GM12875 (cell line): Measurements from ENCODE around the gene GPR27.

ENCODE experiments used
- H3K4me3 ChIP-seq: one replicate; pipeline ENCODE4 v1.5.1; 2011; ENCODE audit warnings: low read depth, low read length, control low read depth
- TF ChIP-seq, protein P1 (sequence below): IDR thresholded peaks from 2 replicates; pipeline ENCODE4 v1.5.1; 2011; ENCODE audit warnings: low read depth, mild to moderate bottlenecking, control low read depth, inconsistent platforms, low read length, moderate library complexity, borderline replicate concordance; ENCODE audit not compliant: insufficient read depth

Gene GPR27

DNA sequence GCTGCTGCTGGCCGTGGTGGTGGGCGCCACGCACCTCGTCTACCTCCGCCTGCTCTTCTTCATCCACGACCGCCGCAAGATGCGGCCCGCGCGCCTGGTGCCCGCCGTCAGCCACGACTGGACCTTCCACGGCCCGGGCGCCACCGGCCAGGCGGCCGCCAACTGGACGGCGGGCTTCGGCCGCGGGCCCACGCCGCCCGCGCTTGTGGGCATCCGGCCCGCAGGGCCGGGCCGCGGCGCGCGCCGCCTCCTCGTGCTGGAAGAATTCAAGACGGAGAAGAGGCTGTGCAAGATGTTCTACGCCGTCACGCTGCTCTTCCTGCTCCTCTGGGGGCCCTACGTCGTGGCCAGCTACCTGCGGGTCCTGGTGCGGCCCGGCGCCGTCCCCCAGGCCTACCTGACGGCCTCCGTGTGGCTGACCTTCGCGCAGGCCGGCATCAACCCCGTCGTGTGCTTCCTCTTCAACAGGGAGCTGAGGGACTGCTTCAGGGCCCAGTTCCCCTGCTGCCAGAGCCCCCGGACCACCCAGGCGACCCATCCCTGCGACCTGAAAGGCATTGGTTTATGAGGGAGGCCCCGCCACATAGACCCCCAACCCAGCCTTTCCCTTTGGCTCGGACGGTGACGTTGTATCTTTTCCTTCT lies 1.1 kb downstream of the GPR27 start:
- TF ChIP-seq, protein P1, sequence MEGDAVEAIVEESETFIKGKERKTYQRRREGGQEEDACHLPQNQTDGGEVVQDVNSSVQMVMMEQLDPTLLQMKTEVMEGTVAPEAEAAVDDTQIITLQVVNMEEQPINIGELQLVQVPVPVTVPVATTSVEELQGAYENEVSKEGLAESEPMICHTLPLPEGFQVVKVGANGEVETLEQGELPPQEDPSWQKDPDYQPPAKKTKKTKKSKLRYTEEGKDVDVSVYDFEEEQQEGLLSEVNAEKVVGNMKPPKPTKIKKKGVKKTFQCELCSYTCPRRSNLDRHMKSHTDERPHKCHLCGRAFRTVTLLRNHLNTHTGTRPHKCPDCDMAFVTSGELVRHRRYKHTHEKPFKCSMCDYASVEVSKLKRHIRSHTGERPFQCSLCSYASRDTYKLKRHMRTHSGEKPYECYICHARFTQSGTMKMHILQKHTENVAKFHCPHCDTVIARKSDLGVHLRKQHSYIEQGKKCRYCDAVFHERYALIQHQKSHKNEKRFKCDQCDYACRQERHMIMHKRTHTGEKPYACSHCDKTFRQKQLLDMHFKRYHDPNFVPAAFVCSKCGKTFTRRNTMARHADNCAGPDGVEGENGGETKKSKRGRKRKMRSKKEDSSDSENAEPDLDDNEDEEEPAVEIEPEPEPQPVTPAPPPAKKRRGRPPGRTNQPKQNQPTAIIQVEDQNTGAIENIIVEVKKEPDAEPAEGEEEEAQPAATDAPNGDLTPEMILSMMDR: no peak
- H3K4me3 ChIP-seq: no peak overlapping the region

DNA sequence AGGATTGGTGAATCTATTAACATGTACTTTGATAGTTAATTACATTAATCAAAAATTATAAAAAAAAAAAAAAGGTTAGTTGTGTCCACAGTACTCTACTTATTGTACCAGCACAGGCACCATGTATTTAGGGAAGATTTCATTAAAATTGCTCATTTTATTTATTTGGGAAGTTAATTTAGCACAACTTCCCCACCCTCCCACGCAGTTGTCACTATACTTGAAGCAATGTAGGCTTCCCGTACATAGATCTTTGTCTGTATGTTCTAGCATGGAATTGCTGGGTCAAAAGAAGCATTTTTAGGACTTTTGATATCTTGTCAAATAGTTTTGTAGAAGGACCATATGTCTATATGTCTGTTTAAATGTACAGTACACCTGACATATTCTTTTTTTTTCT lies 4.4 kb downstream of the GPR27 start:
- no peak overlapping the region for H3K4me3 ChIP-seq
- TF ChIP-seq, protein P1: no peak

DNA sequence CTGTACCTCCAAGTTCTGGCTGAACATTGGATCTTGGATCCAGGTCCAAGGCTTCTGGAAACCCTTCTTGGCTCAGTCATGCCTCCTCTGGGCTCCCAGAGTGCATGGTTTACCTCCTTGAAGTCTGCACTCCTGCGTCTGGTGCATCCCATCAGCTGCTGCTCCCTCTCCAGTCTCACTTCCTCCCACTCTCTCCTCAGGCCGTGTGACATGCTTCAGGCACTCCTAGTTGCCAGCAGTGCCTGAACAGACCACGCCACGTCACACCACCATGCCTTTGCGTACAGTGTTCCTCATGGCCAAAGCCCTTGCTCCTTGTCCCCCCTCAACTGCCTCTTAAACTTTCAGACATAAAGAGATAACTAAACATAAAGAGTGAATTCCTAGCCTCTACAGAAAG lies 5.7 kb downstream of the GPR27 start:
- H3K4me3 ChIP-seq: no peak overlapping the region
- TF ChIP-seq, protein P1: no peak

DNA sequence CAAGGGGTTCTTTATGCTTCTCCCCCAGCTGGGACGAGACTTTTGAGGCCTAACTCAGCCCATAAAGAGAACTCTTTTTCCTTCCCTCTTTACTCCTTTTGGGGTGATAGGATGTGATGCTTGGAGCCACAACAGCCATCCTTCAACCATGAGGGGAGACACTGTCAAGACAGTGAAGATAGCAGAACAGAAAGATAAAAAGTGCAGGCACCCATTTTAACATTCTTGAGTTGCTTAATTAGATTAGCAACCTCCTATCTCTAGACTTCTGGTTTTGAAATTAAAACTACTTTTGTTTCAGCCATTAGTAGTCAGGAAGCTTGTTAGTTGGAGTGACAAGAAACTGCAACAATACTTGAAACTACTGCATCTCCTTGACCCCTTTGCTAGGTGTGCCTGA lies 6.5 kb downstream of the GPR27 start:
- TF ChIP-seq, protein P1: no peak
- no peak overlapping the region for H3K4me3 ChIP-seq

DNA sequence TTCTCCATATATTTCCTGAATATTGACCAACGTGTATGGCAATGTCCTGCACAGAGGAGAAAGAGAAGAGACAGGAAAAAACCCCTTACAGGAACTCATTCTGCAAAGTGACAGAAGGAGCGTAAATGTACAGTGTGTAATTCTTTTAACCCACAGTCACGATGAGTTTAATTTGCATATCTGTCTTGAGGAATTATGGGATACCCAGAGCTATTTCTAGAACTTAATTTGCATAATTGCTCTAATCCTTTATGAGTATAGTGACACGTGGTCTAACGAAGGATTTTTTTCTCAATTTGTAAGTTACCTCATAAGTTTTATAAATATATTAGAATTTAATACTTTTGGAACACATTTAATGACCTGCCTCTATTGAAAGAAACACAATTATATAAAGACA lies 9.8 kb downstream of the GPR27 start:
- no peak overlapping the region for H3K4me3 ChIP-seq
- TF ChIP-seq, protein P1: no peak

- no peak overlapping the region for H3K4me3 ChIP-seq
- TF ChIP-seq, protein P1: no peak
These were observed 17.5 kb downstream of the GPR27 start for GRCh38 chr3:71771126-71771525.

DNA sequence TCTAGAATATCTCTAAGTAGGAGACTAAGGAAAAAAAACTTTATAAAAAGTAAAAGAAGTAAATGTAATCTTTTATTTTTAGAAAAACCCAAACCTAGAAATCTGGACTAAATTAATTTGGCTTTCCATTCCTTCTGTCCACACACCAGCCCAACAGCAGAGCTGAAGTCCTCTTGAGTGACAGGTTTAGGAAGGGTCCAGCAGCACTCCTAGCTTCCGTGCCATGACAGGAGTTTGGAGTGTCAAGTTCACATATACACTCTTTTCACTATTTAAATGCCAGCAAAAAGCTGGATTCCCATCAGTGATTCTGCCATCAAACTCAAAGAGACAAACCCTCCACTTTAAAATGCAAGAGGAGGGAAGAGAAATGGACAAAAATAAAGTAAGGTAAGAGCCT lies 18.2 kb downstream of the GPR27 start:
- no peak overlapping the region for H3K4me3 ChIP-seq
- TF ChIP-seq, protein P1: no peak
